Hepatocyte (in vitro differentiated cells): ENCODE data around the gene CMC2. TPM values are rescaled to one million over a fixed set of nuclear protein-coding genes. Genes with fewer than 3 reads are reported as not detected.

Experiments used
- DNase-seq: peaks from one replicate; pipeline ENCODE4 v3.0.0-alpha.2; 2016; ENCODE audit warnings: low spot score
- H2AFZ ChIP-seq: fragments of 200-600 bp; sonication (generic); 2 replicates; pipeline ENCODE4 v1.6.0; 2016; ENCODE audit warnings: antibody characterized with exemption, mild to moderate bottlenecking
- H3K27ac ChIP-seq: fragments of 200-600 bp; sonication (generic); 2 replicates; pipeline ENCODE4 v1.5.1; 2016; ENCODE audit warnings: mild to moderate bottlenecking
- H3K27me3 ChIP-seq: fragments of 200-600 bp; sonication (generic); 2 replicates; pipeline ENCODE4 v1.6.1; 2016
- H3K36me3 ChIP-seq: fragments of 200-600 bp; sonication (generic); replicated peaks from 2 replicates; pipeline ENCODE4 v1.5.1; 2016; ENCODE audit warnings: low read depth; ENCODE audit not compliant: insufficient read depth
- H3K4me1 ChIP-seq: fragments of 200-600 bp; sonication (generic); 2 replicates; pipeline ENCODE4 v1.5.1; 2016; ENCODE audit warnings: mild to moderate bottlenecking, moderate library complexity; ENCODE audit not compliant: insufficient read depth
- H3K4me2 ChIP-seq: fragments of 200-600 bp; sonication (generic); 2 replicates; pipeline ENCODE4 v1.6.0; 2016
- H3K4me3 ChIP-seq: fragments of 200-600 bp; sonication (generic); 2 replicates; pipeline ENCODE4 v1.5.1; 2016; ENCODE audit warnings: mild to moderate bottlenecking
- H3K79me2 ChIP-seq: fragments of 200-600 bp; sonication (generic); 2 replicates; pipeline ENCODE4 v1.6.0; 2017; ENCODE audit warnings: mild to moderate bottlenecking
- H3K9me2 ChIP-seq: fragments of 200-600 bp; sonication (generic); replicated peaks from 2 replicates; pipeline ENCODE4 v1.6.0; 2017; ENCODE audit warnings: mild to moderate bottlenecking; ENCODE audit not compliant: insufficient read depth
- H3K9me3 ChIP-seq: fragments of 200-600 bp; sonication (generic); 2 replicates; pipeline ENCODE4 v1.5.1; 2016; ENCODE audit warnings: low read depth, mild to moderate bottlenecking
- H4K20me1 ChIP-seq: fragments of 200-600 bp; sonication (generic); 2 replicates; pipeline ENCODE4 v1.6.0; 2016; ENCODE audit warnings: mild to moderate bottlenecking; ENCODE audit not compliant: insufficient read depth, poor library complexity, severe bottlenecking
- EZH2 ChIP-seq: fragments of 200-600 bp; sonication (generic); IDR thresholded peaks from 2 replicates; pipeline ENCODE4 v1.6.1; 2016; ENCODE audit warnings: antibody characterized with exemption, mild to moderate bottlenecking, borderline replicate concordance
- EZH2phosphoT487 ChIP-seq: fragments of 200-600 bp; sonication (generic); IDR thresholded peaks from one replicate; pipeline ENCODE4 v1.6.1; 2018; ENCODE audit warnings: antibody characterized with exemption, mild to moderate bottlenecking, low read depth, moderate library complexity; ENCODE audit not compliant: unreplicated experiment, severe bottlenecking
- WGBS: methylation state at CpG from one replicate; pipeline ENCODE4 v1.1.6; 2016; ENCODE audit warnings: low lambda C conversion rate; ENCODE audit errors: missing lambda C conversion rate; 5-methylcytosine and 5-hydroxymethylcytosine counted together
- polyA plus RNA-seq: library from polyadenylated mRNA; unstranded; fragments of >200 nt; fragmentation: Nextera tagmentation; extraction: Ambion mirVana; gene quantifications from 2 replicates; pipeline ENCODE4 v1.2.1, GENCODE V29; 2016
- total RNA-seq: library from RNA; depleted of rRNA; stranded (reverse); fragments of >200 nt; gene quantifications from 2 replicates; pipeline ENCODE4 v1.2.3, GENCODE V29; 2014
- TF ChIP-seq, protein P1 (sequence below): fragments of 200-600 bp; sonication (generic); IDR thresholded peaks from 2 replicates; pipeline ENCODE4 v1.5.1; 2016; ENCODE audit warnings: antibody characterized with exemption, mild to moderate bottlenecking; ENCODE audit not compliant: poor library complexity

CMC2 gene
- total and polyA plus RNA-seq, 2 experiments from 2014 or later: 47.4 to 133 TPM

DNA sequence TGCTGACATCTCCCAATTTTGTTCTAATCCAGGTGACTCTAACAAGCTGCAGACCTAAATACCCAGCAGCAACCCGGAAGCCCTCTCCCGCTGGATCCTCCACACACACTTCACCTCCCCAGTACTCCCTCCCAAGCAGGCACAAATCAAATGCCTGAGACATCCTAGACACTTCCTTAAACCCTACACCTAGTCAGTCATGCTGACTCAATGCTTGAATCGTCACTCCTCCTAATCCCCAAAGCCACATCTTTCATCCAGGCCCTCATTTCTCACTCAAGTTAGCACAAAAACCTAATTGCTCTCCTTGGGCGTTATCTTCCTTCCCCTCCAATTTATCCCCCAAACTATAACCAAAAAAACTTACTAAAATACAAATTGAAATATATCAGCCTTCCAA, 32.7 kb downstream of the CMC2 start:
- 61% methylated on average over 4 of the region's 4 CpGs for WGBS
- Histone ChIP-seq H3K9me3 (no peaks in the 10 kb centered on the region), H3K27ac (no peak overlapping the region), H3K27me3 (no peaks in the 10 kb centered on the region), H3K36me3 (no peaks in the 10 kb centered on the region), H3K79me2 (peaks cover 3% of the 10 kb centered on the region), H3K4me1 (no peaks in the 10 kb centered on the region), H3K4me2 (no peak overlapping the region), H3K4me3 (no peak overlapping the region), H2AFZ (no peak overlapping the region), H3K9me2 (no peaks in the 10 kb centered on the region), H4K20me1 (no peaks in the 10 kb centered on the region)
- DNase-seq: no peak
- TF ChIP-seq EZH2: no peak

DNA sequence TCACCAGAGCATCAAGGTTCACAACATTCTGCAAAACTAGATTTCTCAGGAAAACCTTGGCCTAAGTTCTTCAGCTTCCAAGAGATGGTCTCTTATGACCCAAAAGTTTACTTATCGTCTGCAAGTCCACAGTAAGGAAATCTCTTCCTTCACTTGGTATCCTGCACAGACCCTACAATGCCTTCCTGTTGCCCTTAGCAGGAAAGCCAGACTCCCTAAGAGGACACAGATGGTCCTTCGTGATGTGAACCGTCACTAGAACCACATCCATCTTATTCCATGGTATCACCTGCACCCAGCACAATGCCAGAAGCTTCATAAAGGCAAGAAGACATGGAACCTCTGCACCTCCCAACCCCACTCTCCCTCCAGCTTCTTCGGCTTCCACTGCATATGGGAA, 34.1 kb downstream of the CMC2 start:
- Histone ChIP-seq H3K79me2 (no peaks in the 10 kb centered on the region), H3K9me2 (no peaks in the 10 kb centered on the region), H3K27ac (no peak overlapping the region), H3K4me2 (no peak overlapping the region), H3K4me3 (no peak overlapping the region), H3K4me1 (no peaks in the 10 kb centered on the region), H3K9me3 (no peaks in the 10 kb centered on the region), H3K36me3 (no peaks in the 10 kb centered on the region), H2AFZ (no peak overlapping the region), H3K27me3 (no peaks in the 10 kb centered on the region), H4K20me1 (no peaks in the 10 kb centered on the region)
- over 99% methylated on average over 4 of the region's 4 CpGs for WGBS
- no peak for DNase-seq
- TF ChIP-seq EZH2 (no peak), EZH2phosphoT487 (no peak)
- TF ChIP-seq, protein P1, sequence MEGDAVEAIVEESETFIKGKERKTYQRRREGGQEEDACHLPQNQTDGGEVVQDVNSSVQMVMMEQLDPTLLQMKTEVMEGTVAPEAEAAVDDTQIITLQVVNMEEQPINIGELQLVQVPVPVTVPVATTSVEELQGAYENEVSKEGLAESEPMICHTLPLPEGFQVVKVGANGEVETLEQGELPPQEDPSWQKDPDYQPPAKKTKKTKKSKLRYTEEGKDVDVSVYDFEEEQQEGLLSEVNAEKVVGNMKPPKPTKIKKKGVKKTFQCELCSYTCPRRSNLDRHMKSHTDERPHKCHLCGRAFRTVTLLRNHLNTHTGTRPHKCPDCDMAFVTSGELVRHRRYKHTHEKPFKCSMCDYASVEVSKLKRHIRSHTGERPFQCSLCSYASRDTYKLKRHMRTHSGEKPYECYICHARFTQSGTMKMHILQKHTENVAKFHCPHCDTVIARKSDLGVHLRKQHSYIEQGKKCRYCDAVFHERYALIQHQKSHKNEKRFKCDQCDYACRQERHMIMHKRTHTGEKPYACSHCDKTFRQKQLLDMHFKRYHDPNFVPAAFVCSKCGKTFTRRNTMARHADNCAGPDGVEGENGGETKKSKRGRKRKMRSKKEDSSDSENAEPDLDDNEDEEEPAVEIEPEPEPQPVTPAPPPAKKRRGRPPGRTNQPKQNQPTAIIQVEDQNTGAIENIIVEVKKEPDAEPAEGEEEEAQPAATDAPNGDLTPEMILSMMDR: no peak

DNA sequence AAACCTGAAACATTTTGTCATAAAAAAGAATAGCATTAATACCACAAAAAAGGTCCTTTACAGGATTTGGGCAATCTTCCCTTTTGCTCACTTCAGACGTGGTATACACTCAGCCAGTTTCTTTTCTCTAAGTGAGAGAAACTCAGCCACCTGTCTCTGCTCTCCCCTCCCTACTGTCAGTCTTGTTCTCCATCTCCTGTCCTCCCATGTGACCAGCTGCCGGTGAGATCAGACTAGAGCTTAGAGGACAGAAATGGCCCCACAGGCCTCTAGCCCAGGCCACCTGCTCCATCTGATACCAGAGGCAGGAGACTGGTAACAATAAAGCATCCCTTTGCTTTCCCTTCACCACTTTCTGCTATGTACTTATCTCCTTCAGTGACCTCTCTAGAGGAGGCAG, 34.9 kb downstream of the CMC2 start:
- Histone ChIP-seq H3K4me3 (no peak overlapping the region), H3K36me3 (no peaks in the 10 kb centered on the region), H3K4me1 (no peaks in the 10 kb centered on the region), H3K9me3 (no peaks in the 10 kb centered on the region), H3K79me2 (no peaks in the 10 kb centered on the region), H3K4me2 (no peak overlapping the region), H4K20me1 (no peaks in the 10 kb centered on the region), H3K9me2 (no peaks in the 10 kb centered on the region), H2AFZ (no peak overlapping the region), H3K27ac (no peak overlapping the region), H3K27me3 (no peaks in the 10 kb centered on the region)
- no peak for DNase-seq
- no peak for TF ChIP-seq EZH2
- TF ChIP-seq EZH2phosphoT487: no peak
- TF ChIP-seq, protein P1: no peak
- 80% methylated on average over 2 of the region's 2 CpGs for WGBS

DNA sequence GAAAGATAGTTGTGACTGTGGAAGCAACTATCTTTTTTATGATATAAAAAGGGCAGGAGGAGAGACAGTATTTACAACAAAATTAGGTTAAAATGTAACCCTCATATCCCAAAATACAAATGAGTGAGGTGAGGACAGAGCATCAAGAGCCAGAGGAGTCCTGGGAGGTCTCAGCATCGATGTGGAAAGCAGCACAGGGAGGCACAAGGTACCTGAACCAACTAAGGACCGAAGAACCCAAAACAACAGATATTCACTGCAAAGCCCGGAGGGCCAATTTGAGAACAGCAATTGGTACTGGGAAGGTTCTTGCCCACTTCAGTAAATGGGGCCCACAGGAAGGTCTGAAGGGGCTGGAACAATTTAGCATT, 37.6 kb downstream of the CMC2 start:
- Histone ChIP-seq H3K27ac (peak overlapping the region; percentile 44), H3K27me3 (no peaks in the 10 kb centered on the region), H3K9me3 (no peaks in the 10 kb centered on the region)

More for the DNA sequence above, 37.6 kb downstream of the CMC2 start:
- Histone ChIP-seq H3K9me2 (no peaks in the 10 kb centered on the region), H2AFZ (no peak overlapping the region), H3K79me2 (no peaks in the 10 kb centered on the region), H3K4me3 (no peak overlapping the region), H3K4me2 (no peak overlapping the region), H3K36me3 (no peaks in the 10 kb centered on the region), H4K20me1 (no peaks in the 10 kb centered on the region), H3K4me1 (no peaks in the 10 kb centered on the region)
- 97% methylated on average over 3 of the region's 3 CpGs for WGBS
- no peak for DNase-seq
- no peak for TF ChIP-seq EZH2phosphoT487
